ENCODE measurements around the gene SMC3.

DNA sequence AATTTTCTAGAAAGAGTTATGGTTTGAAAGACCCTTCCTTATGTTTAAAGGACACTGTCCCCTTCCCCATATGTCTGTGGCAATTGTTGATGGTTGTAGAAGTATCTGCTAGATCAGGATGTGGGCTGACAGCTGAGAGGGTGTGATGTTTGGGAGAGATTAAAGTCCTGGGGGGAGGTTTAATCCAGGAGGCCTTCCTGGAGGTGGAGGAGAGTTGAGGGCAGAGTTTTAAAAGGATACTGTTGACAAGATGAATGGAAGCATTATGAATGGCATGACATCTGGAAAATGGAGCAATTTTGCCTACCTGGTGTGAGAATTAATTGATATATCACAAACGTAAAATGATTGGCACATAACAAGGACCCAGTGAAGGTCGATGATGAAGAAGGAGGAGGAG, 32.9 kb upstream of the SMC3 start:
- TF ChIP-seq CTCF (IDR thresholded peaks at IDR 0.05) (no peak), POLR2A (IDR thresholded peaks at IDR 0.05) (no peak), POLR2AphosphoS5 (IDR thresholded peaks at IDR 0.05) (no peak)
